Neural cell (in vitro differentiated cells): ENCODE results near the gene DTX1. TPM values are rescaled to one million over a fixed set of nuclear protein-coding genes. Genes with fewer than 3 reads are reported as not detected.

Experiments used
- H2AFZ ChIP-seq: fragments of 200-600, 300-800 bp; sonication (generic), shearing (Covaris generic); 2 replicates; pipeline ENCODE4 v1.6.0; 2014; ENCODE audit warnings: low read depth, mild to moderate bottlenecking, antibody characterized with exemption, low read length, moderate library complexity
- H3F3A ChIP-seq: fragments of 200-600 bp; shearing (Covaris generic); 2 replicates; pipeline ENCODE4 v1.6.1; 2016; ENCODE audit warnings: mild to moderate bottlenecking, moderate library complexity, mixed read lengths, antibody characterized with exemption, low read length; ENCODE audit not compliant: insufficient read depth, poor library complexity, severe bottlenecking
- H3K27ac ChIP-seq: fragments of 200-600, 300-800 bp; sonication (generic), shearing (Covaris generic); 2 replicates; pipeline ENCODE4 v1.5.1; 2014; ENCODE audit warnings: mild to moderate bottlenecking, low read length, moderate library complexity
- H3K27me3 ChIP-seq: fragments of 300-800, 200-600 bp; sonication (generic), shearing (Covaris generic); 2 replicates; pipeline ENCODE4 v1.6.0; 2014; ENCODE audit warnings: mild to moderate bottlenecking, low read depth, low read length, moderate library complexity; ENCODE audit not compliant: insufficient read depth
- H3K36me3 ChIP-seq: fragments of 300-800, 200-600 bp; sonication (generic), shearing (Covaris generic); 2 replicates; pipeline ENCODE4 v1.5.1; 2014; ENCODE audit warnings: mild to moderate bottlenecking, antibody characterized with exemption, low read length, moderate library complexity; ENCODE audit not compliant: insufficient read depth
- H3K4me2 ChIP-seq: fragments of 300-800, 200-600 bp; sonication (generic), shearing (Covaris generic); 2 replicates; pipeline ENCODE4 v1.6.0; 2014; ENCODE audit warnings: mild to moderate bottlenecking, low read length
- H3K4me3 ChIP-seq: fragments of 300-800, 200-600 bp; sonication (generic), shearing (Covaris generic); 2 replicates; pipeline ENCODE4 v1.5.1; 2014; ENCODE audit warnings: mild to moderate bottlenecking, low read length, moderate library complexity
- H3K79me2 ChIP-seq: fragments of 200-600 bp; shearing (Covaris generic); replicated peaks from 2 replicates; pipeline ENCODE4 v1.6.0; 2014; ENCODE audit warnings: mild to moderate bottlenecking, low read length, moderate library complexity; ENCODE audit not compliant: insufficient read depth
- H3K9ac ChIP-seq: fragments of 300-800, 200-600 bp; sonication (generic), shearing (Covaris generic); 2 replicates; pipeline ENCODE4 v1.6.1; 2016; ENCODE audit warnings: mild to moderate bottlenecking, low read length, mixed read lengths
- H3K9me2 ChIP-seq: fragments of 200-600 bp; shearing (Covaris generic); 2 replicates; pipeline ENCODE4 v1.6.1; 2016; ENCODE audit warnings: mild to moderate bottlenecking, low read length, mixed read lengths; ENCODE audit not compliant: insufficient read depth
- H3K9me3 ChIP-seq: fragments of 200-600, 300-800 bp; sonication (generic), shearing (Covaris generic); 2 replicates; pipeline ENCODE4 v1.6.1; 2016; ENCODE audit warnings: mild to moderate bottlenecking, mixed run types, low read length, moderate library complexity, mixed read lengths
- H4K20me1 ChIP-seq: fragments of 200-600 bp; shearing (Covaris generic); 2 replicates; pipeline ENCODE4 v1.6.1; 2016; ENCODE audit warnings: mild to moderate bottlenecking, mixed run types; ENCODE audit not compliant: insufficient read depth
- EP300 ChIP-seq: fragments of 450-650 bp; conservative IDR thresholded peaks from 2 replicates; pipeline ENCODE4 v1.6.1; 2014; ENCODE audit warnings: antibody characterized with exemption, mild to moderate bottlenecking, moderate library complexity; ENCODE audit not compliant: poor library complexity, severe bottlenecking
- EZH2 ChIP-seq: fragments of 200-600, 300-800 bp; shearing (Covaris generic), sonication (generic); IDR thresholded peaks from 2 replicates; pipeline ENCODE4 v1.6.1; 2014; ENCODE audit warnings: antibody characterized with exemption, low read length, borderline replicate concordance, mild to moderate bottlenecking; ENCODE audit not compliant: insufficient read depth, poor library complexity, severe bottlenecking
- MXI1 ChIP-seq: fragments of 450-650 bp; conservative IDR thresholded peaks from 2 replicates; pipeline ENCODE4 v1.6.1; 2014; ENCODE audit warnings: antibody characterized with exemption, mild to moderate bottlenecking; ENCODE audit not compliant: poor library complexity, severe bottlenecking
- POLR2AphosphoS5 ChIP-seq: IDR thresholded peaks from 2 replicates; pipeline ENCODE4 v1.6.1; 2012
- RAD21 ChIP-seq: fragments of 450-650 bp; conservative IDR thresholded peaks from 2 replicates; pipeline ENCODE4 v1.6.1; 2014; ENCODE audit warnings: antibody characterized with exemption, mild to moderate bottlenecking, moderate library complexity
- SMC3 ChIP-seq: fragments of 450-650 bp; conservative IDR thresholded peaks from 2 replicates; pipeline ENCODE4 v1.6.1; 2014; ENCODE audit warnings: antibody characterized with exemption, mild to moderate bottlenecking, moderate library complexity; ENCODE audit not compliant: poor library complexity
- TAF1 ChIP-seq: IDR thresholded peaks from 2 replicates; pipeline ENCODE4 v1.6.1; 2012; ENCODE audit warnings: low read depth
- polyA plus RNA-seq: library from polyadenylated mRNA; depleted of rRNA; stranded (reverse); fragments of >200 nt; gene quantifications from 2 replicates; pipeline ENCODE4 v1.2.3, GENCODE V29; 2014
- TF ChIP-seq, protein P1 (sequence below): fragments of 450-650 bp; IDR thresholded peaks from 2 replicates; pipeline ENCODE4 v1.5.1; 2014; ENCODE audit warnings: antibody characterized with exemption, mild to moderate bottlenecking, moderate library complexity; ENCODE audit not compliant: poor library complexity, severe bottlenecking
- TF ChIP-seq, protein P2 (sequence below): IDR thresholded peaks from 2 replicates; pipeline ENCODE4 v1.6.1; 2012; ENCODE audit warnings: borderline replicate concordance

The DTX1 gene
- polyA plus RNA-seq, 1 donor from 2014 or later: 30.7 TPM

DNA sequence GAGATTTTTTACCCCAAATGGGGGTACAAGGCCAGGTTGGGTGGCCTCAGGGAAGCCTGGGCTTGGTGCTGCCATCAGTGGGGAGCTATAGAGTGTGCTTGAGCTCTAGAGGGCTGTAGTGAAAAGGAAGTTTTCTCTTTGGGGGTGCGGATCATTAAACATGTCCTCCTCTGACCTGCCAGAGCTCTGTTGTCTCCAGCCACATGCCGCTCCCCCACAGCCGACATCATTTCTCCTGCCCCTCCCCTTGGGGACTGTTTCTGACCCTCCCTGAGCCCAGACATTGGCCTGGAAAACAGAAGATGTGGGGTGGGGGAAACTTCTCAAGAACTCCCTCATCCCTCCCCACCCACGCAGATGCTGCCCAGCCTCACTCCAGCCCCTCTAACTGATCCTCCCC is 25.3 kb downstream of the DTX1 start:
- H3K36me3 ChIP-seq: peaks cover 4% of the 10 kb centered on the region
- no peaks in the 10 kb centered on the region for H3F3A ChIP-seq
- no peak overlapping the region for H3K9ac ChIP-seq
- peaks cover 5% of the 10 kb centered on the region for H3K27me3 ChIP-seq
- no peak overlapping the region for H3K4me2 ChIP-seq
- no peak overlapping the region for H2AFZ ChIP-seq
- H3K79me2 ChIP-seq: no peaks in the 10 kb centered on the region
- no peaks in the 10 kb centered on the region for H3K9me2 ChIP-seq
- H3K27ac ChIP-seq: no peak overlapping the region
- no peaks in the 10 kb centered on the region for H4K20me1 ChIP-seq
- no peaks in the 10 kb centered on the region for H3K9me3 ChIP-seq
- TF ChIP-seq POLR2AphosphoS5: no peak
- no peak overlapping the region for H3K4me3 ChIP-seq

DNA sequence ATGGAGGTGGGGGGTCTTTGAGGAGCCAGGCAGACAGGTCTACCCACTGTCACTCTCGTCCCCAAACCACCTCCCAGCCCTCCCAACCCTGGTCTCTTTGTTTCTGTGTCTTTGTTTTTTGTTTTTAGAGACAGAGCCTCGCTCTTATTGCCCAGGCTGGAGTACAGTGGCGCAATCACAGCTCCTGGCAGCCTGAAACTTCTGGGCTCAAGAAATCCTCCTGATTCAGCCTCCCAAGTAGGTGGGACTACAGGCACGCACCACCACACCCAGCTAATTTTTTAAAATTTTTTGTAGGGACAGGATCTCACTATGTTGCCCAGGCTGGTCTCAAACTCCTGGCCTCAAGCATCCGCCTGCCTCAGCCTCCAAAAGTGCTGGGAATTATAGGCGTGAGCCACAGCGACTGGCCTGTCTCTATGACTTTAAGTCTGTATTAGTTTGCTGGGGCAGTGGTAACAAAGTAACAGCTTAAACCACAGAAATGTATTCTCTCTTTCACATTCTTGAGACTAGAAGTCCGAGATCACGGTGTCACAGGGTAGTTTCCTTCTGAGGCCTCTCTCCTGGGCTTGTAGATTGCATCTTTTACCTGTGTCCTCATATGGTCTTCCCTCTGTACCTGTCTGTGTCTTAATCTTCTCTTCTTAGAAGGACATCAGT is 26.1 kb downstream of the DTX1 start:
- no peak overlapping the region for H3K27ac ChIP-seq
- H3F3A ChIP-seq: no peaks in the 10 kb centered on the region
- no peak overlapping the region for H3K9ac ChIP-seq
- H4K20me1 ChIP-seq: no peaks in the 10 kb centered on the region
- no peaks in the 10 kb centered on the region for H3K27me3 ChIP-seq
- H3K36me3 ChIP-seq: peaks cover 4% of the 10 kb centered on the region
- no peaks in the 10 kb centered on the region for H3K9me2 ChIP-seq
- H3K4me2 ChIP-seq: no peak overlapping the region
- TF ChIP-seq, protein P1, sequence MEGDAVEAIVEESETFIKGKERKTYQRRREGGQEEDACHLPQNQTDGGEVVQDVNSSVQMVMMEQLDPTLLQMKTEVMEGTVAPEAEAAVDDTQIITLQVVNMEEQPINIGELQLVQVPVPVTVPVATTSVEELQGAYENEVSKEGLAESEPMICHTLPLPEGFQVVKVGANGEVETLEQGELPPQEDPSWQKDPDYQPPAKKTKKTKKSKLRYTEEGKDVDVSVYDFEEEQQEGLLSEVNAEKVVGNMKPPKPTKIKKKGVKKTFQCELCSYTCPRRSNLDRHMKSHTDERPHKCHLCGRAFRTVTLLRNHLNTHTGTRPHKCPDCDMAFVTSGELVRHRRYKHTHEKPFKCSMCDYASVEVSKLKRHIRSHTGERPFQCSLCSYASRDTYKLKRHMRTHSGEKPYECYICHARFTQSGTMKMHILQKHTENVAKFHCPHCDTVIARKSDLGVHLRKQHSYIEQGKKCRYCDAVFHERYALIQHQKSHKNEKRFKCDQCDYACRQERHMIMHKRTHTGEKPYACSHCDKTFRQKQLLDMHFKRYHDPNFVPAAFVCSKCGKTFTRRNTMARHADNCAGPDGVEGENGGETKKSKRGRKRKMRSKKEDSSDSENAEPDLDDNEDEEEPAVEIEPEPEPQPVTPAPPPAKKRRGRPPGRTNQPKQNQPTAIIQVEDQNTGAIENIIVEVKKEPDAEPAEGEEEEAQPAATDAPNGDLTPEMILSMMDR: no peak
- TF ChIP-seq MXI1: no peak
- no peak for TF ChIP-seq EZH2
- TF ChIP-seq, protein P2, sequence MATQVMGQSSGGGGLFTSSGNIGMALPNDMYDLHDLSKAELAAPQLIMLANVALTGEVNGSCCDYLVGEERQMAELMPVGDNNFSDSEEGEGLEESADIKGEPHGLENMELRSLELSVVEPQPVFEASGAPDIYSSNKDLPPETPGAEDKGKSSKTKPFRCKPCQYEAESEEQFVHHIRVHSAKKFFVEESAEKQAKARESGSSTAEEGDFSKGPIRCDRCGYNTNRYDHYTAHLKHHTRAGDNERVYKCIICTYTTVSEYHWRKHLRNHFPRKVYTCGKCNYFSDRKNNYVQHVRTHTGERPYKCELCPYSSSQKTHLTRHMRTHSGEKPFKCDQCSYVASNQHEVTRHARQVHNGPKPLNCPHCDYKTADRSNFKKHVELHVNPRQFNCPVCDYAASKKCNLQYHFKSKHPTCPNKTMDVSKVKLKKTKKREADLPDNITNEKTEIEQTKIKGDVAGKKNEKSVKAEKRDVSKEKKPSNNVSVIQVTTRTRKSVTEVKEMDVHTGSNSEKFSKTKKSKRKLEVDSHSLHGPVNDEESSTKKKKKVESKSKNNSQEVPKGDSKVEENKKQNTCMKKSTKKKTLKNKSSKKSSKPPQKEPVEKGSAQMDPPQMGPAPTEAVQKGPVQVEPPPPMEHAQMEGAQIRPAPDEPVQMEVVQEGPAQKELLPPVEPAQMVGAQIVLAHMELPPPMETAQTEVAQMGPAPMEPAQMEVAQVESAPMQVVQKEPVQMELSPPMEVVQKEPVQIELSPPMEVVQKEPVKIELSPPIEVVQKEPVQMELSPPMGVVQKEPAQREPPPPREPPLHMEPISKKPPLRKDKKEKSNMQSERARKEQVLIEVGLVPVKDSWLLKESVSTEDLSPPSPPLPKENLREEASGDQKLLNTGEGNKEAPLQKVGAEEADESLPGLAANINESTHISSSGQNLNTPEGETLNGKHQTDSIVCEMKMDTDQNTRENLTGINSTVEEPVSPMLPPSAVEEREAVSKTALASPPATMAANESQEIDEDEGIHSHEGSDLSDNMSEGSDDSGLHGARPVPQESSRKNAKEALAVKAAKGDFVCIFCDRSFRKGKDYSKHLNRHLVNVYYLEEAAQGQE: no peak
- TF ChIP-seq SMC3: no peak
- TF ChIP-seq POLR2AphosphoS5: no peak
- TF ChIP-seq EP300: no peak
- TF ChIP-seq TAF1: no peak
- no peak for TF ChIP-seq RAD21
- H3K9me3 ChIP-seq: no peaks in the 10 kb centered on the region
- H3K79me2 ChIP-seq: no peaks in the 10 kb centered on the region
- no peak overlapping the region for H3K4me3 ChIP-seq
- H2AFZ ChIP-seq: no peak overlapping the region
